Right lobe of liver (tissue), 6 donors: Measurements from ENCODE around the gene THEMIS. TPM values are rescaled to one million over a fixed set of nuclear protein-coding genes. Genes with fewer than 3 reads are reported as not detected.
A peak's percentile ranks its signal among the peaks of the same experiment; 100 is the strongest.

ENCODE experiments used
- ATAC-seq, 4 donors: fragments of 200-7000 bp; cut with Tn5 transposase; one replicate each; pipeline ENCODE4 v1.9.1; 2020; ENCODE audit warnings: mild to moderate bottlenecking in 4 of 4, moderate library complexity in 4 of 4
- DNase-seq, 3 donors: peaks; one replicate each; pipeline ENCODE4 v3.0.0-alpha.2; 2020
- H3K27ac ChIP-seq, 3 donors: fragments of 200-600 bp; one replicate each; pipeline ENCODE4 v1.8.0; 2022
- H3K27me3 ChIP-seq, 2 donors: fragments of 200-600 bp; one replicate each; pipeline ENCODE4 v1.8.0; 2022
- H3K36me3 ChIP-seq, 4 donors: fragments of 200-600 bp; sonication (generic) in 1 of 4; one replicate each; pipeline versions ENCODE4 v1.5.1 to v1.8.0; 2017 to 2022; ENCODE audit warnings: control low read depth in 1 of 4
- H3K4me1 ChIP-seq, 4 donors: fragments of 200-600 bp; sonication (generic) in 1 of 4; one replicate each; pipeline versions ENCODE4 v1.5.1 to v1.8.0; 2017 to 2022; ENCODE audit warnings: control low read depth in 1 of 4
- H3K4me3 ChIP-seq, 3 donors: fragments of 200-600 bp; one replicate each; pipeline ENCODE4 v1.8.0; 2022
- H3K9me3 ChIP-seq, 4 donors: fragments of 200-600 bp; sonication (generic) in 1 of 4; one replicate each; pipeline versions ENCODE4 v1.5.1 to v1.8.0; 2017 to 2022; ENCODE audit warnings: control low read depth in 1 of 4
- CTCF ChIP-seq, 4 donors: fragments of 200-600 bp in 3 of 4; fragments of 450-650 bp in 1 of 4; IDR thresholded peaks; one replicate each; pipeline versions ENCODE4 v1.5.1 to v1.8.0; 2016 to 2022; ENCODE audit warnings: antibody characterized with exemption in 4 of 4, mild to moderate bottlenecking in 2 of 4
- POLR2A ChIP-seq: fragments of 450-650 bp; IDR thresholded peaks from one replicate; pipeline ENCODE4 v1.6.1; 2017; ENCODE audit warnings: antibody characterized with exemption, mild to moderate bottlenecking
- WGBS: methylation state at CpG from one replicate; pipeline ENCODE4 v1.1.6; 2018; ENCODE audit warnings: low coverage, low lambda C conversion rate; ENCODE audit not compliant: insufficient coverage; ENCODE audit errors: missing lambda C conversion rate; 5-methylcytosine and 5-hydroxymethylcytosine counted together
- intact Hi-C, 2 donors: fragments of 100-400 bp; cut with DNase I; formaldehyde crosslinking; loops; one replicate each; pipeline versions ENCODE4 v1.11.2 to v1.14.1; 2022
- total RNA-seq, 6 experiments: library from RNA; depleted of rRNA in 2 of 6; stranded (reverse); fragments of >200 nt in 2 of 6; fragmentation: NEBNext Ultra II Directional in 3 of 6; extraction: Animal tissue kit (Norgen Biotek cat#: 25700) in 3 of 6; gene quantifications; one replicate each; pipeline versions ENCODE4 v1.1.0 to v1.2.4, GENCODE V29; 2016 to 2023
- donor health status: DM: no; HTN: yes; CAD: no.
- donor health status: DM: no; HTN: no; CAD: no.
- donor health status: DM: no; HTN: no; CAD: no.
- donor health status: DM: no; HTN: yes; CAD: no.
- donor health status: DM: no; HTN: yes; CAD: no.

The THEMIS gene
- total RNA-seq, 6 experiments from 2014 or later: 0.09 to 0.61 (median 0.17) TPM; not detected in 1

GRCh38 chr6:127855542-127856159, 45.2 kb downstream of the THEMIS start:
- H3K4me3 ChIP-seq: no peak overlapping the region
- intact Hi-C loops: no loop called here
- no peak overlapping the region for H3K27ac ChIP-seq
- WGBS: 35% methylated on average over 4 of the region's 4 CpGs
- TF ChIP-seq POLR2A (no peak), CTCF (IDR thresholded peaks at IDR 0.05) (peak; percentile 52 to 63 (median 61))
- DNase-seq (no peak), ATAC-seq (peak; percentile 62 to 67 (median 64))
- H3K9me3 ChIP-seq: no peaks in the 10 kb centered on the region
- H3K27me3 ChIP-seq: no peaks in the 10 kb centered on the region
- no peaks in the 10 kb centered on the region for H3K36me3 ChIP-seq
- no peaks in the 10 kb centered on the region for H3K4me1 ChIP-seq

- H3K27ac ChIP-seq: no peak overlapping the region
- 88% methylated on average over 1 of the region's 1 CpG for WGBS
- intact Hi-C loops: no loop called here
These were observed 46.8 kb downstream of the THEMIS start for GRCh38 chr6:127854009-127854408.

GRCh38 chr6:127851197-127851596, 49.7 kb downstream of the THEMIS start:
- ATAC-seq (no peak), DNase-seq (no peak)
- intact Hi-C loops: no loop called here
- no peaks in the 10 kb centered on the region for H3K9me3 ChIP-seq
- no peak overlapping the region for H3K27ac ChIP-seq
- TF ChIP-seq CTCF (IDR thresholded peaks at IDR 0.05) (no peak), POLR2A (no peak)
- no peaks in the 10 kb centered on the region for H3K4me1 ChIP-seq
- no peaks in the 10 kb centered on the region for H3K27me3 ChIP-seq
- H3K36me3 ChIP-seq: no peaks in the 10 kb centered on the region
- H3K4me3 ChIP-seq: no peak overlapping the region
- 75% methylated on average over 1 of the region's 1 CpG for WGBS

More at GRCh38 chr6:127854009-127854408, 46.8 kb downstream of the THEMIS start:
- H3K4me3 ChIP-seq: no peak overlapping the region
- TF ChIP-seq POLR2A: no peak
- ATAC-seq (no peak), DNase-seq (no peak)
- no peaks in the 10 kb centered on the region for H3K27me3 ChIP-seq
- no peaks in the 10 kb centered on the region for H3K36me3 ChIP-seq
- no peaks in the 10 kb centered on the region for H3K4me1 ChIP-seq
- H3K9me3 ChIP-seq: no peaks in the 10 kb centered on the region

GRCh38 chr6:127845242-127845641, 55.6 kb downstream of the THEMIS start:
- Histone ChIP-seq H3K27me3 (no peaks in the 10 kb centered on the region), H3K27ac (no peak overlapping the region), H3K36me3 (no peaks in the 10 kb centered on the region), H3K4me1 (no peaks in the 10 kb centered on the region), H3K4me3 (no peak overlapping the region), H3K9me3 (no peaks in the 10 kb centered on the region)
- intact Hi-C loops: no loop called here
- no peak for TF ChIP-seq CTCF (IDR thresholded peaks at IDR 0.05)
- no peak for TF ChIP-seq POLR2A
- ATAC-seq: no peak
- 63% methylated on average over 3 of the region's 3 CpGs for WGBS
- DNase-seq: no peak

GRCh38 chr6:127844529-127844928, 56.3 kb downstream of the THEMIS start:
- Histone ChIP-seq H3K27ac (no peak overlapping the region), H3K9me3 (no peaks in the 10 kb centered on the region), H3K36me3 (no peaks in the 10 kb centered on the region), H3K27me3 (no peaks in the 10 kb centered on the region), H3K4me1 (no peaks in the 10 kb centered on the region), H3K4me3 (no peak overlapping the region)
- no peak for DNase-seq
- ATAC-seq: no peak
- intact Hi-C loops: no loop called here
- TF ChIP-seq POLR2A (no peak), CTCF (IDR thresholded peaks at IDR 0.05) (no peak)
- 61% methylated on average over 1 of the region's 1 CpG for WGBS
